Left lung (tissue), 10 donors: ENCODE measurements around the gene XIRP2. TPM values are rescaled to one million over a fixed set of nuclear protein-coding genes. Genes with fewer than 3 reads are reported as not detected.
"Not testable (repeated sequence)": the region's sequence is repeated elsewhere in the genome, so short reads cannot be mapped to it uniquely, and the experiment has no call there.

Experiments
- ATAC-seq: fragments of 200-7000 bp; cut with Tn5 transposase; one replicate; pipeline ENCODE4 v1.9.1; 2020; ENCODE audit warnings: moderate library complexity
- DNase-seq, 4 donors: peaks; one replicate each; pipeline ENCODE4 v3.0.0-alpha.2; 2013 to 2020
- H3K27ac ChIP-seq, 2 donors: fragments of 200-600 bp; sonication (generic) in 1 of 2; one replicate each; pipeline versions ENCODE4 v1.5.0 to v1.8.0; 2020 to 2021
- H3K27me3 ChIP-seq, 2 donors: fragments of 200-600 bp; sonication (generic) in 1 of 2; one replicate each; pipeline versions ENCODE4 v1.5.0 to v1.8.0; 2020 to 2021
- H3K36me3 ChIP-seq, 2 donors: fragments of 200-600 bp; sonication (generic) in 1 of 2; one replicate each; pipeline versions ENCODE4 v1.5.0 to v1.8.0; 2020 to 2021
- H3K4me1 ChIP-seq, 2 donors: fragments of 200-600 bp; one replicate each; pipeline ENCODE4 v1.8.0; 2021
- H3K4me3 ChIP-seq, 2 donors: fragments of 200-600 bp; sonication (generic) in 1 of 2; one replicate each; pipeline versions ENCODE4 v1.5.0 to v1.8.0; 2020 to 2021; ENCODE audit warnings: mild to moderate bottlenecking in 1 of 2
- H3K9me3 ChIP-seq, 2 donors: fragments of 200-600 bp; sonication (generic) in 1 of 2; one replicate each; pipeline versions ENCODE4 v1.5.0 to v1.8.0; 2020 to 2021
- CTCF ChIP-seq, 2 donors: fragments of 200-600 bp; sonication (generic) in 1 of 2; IDR thresholded peaks; one replicate each; pipeline versions ENCODE4 v1.5.0 to v1.8.0; 2021; ENCODE audit warnings: antibody characterized with exemption in 2 of 2
- intact Hi-C, 2 donors: fragments of 100-400 bp; cut with DNase I; formaldehyde crosslinking; loops; one replicate each; pipeline versions ENCODE4 v1.11.2 to v1.14.2; 2022
- polyA plus RNA-seq, 6 donors: library from polyadenylated mRNA; unstranded; fragments of 120-200 nt; gene quantifications; one replicate each; pipeline ENCODE4 v1.2.1, GENCODE V29; 2013; ENCODE audit not compliant: insufficient read length in 6 of 6
- total RNA-seq, 2 donors: library from RNA; stranded (reverse); fragmentation: NEBNext Ultra II Directional; extraction: Animal tissue kit (Norgen Biotek cat#: 25700); gene quantifications; one replicate each; pipeline ENCODE4 v1.2.1, GENCODE V29; 2021
- donor health status: DM: no; HTN: yes; CAD: no.
- donor health status: DM: no; HTN: no; CAD: no.

The XIRP2 gene
- total and polyA plus RNA-seq, 8 donors = 0.08 to 0.37 (median 0.27) TPM

GRCh38 chr2:167264380-167264779, 376.1 kb downstream of the XIRP2 start:
- intact Hi-C loops = no loop called here
- peak; percentile 44 for ATAC-seq
- no peak overlapping the region for H3K4me3 ChIP-seq
- H3K9me3 ChIP-seq = peaks cover 0 to 11% of the 10 kb centered on the region in 2 donors
- peak in 1 of 4 donors; percentile 14 for DNase-seq
- H3K27ac ChIP-seq = no peak overlapping the region
- no peaks in the 10 kb centered on the region for H3K27me3 ChIP-seq
- H3K4me1 ChIP-seq = no peaks in the 10 kb centered on the region
- TF ChIP-seq CTCF (IDR thresholded peaks at IDR 0.05) = no peak
- H3K36me3 ChIP-seq = no peaks in the 10 kb centered on the region

- no peak overlapping the region for H3K27ac ChIP-seq
- ATAC-seq (no peak), DNase-seq (no peak)
- intact Hi-C loops = no loop called here
- no peak overlapping the region for H3K4me3 ChIP-seq
- H3K9me3 ChIP-seq = peaks cover 0 to 11% of the 10 kb centered on the region in 2 donors
- H3K36me3 ChIP-seq = no peaks in the 10 kb centered on the region
- TF ChIP-seq CTCF (IDR thresholded peaks at IDR 0.05) = no peak
- H3K27me3 ChIP-seq = no peaks in the 10 kb centered on the region
- H3K4me1 ChIP-seq = no peaks in the 10 kb centered on the region
Measured at GRCh38 chr2:167265004-167265403, 376.7 kb downstream of the XIRP2 start.

GRCh38 chr2:167265722-167266121, 377.4 kb downstream of the XIRP2 start:
- H3K4me1 ChIP-seq = no peaks in the 10 kb centered on the region
- H3K4me3 ChIP-seq = no peak overlapping the region
- intact Hi-C loops = no loop called here
- H3K27ac ChIP-seq = no peak overlapping the region
- H3K36me3 ChIP-seq = no peaks in the 10 kb centered on the region
- ATAC-seq = no peak
- peaks cover 0 to 11% of the 10 kb centered on the region in 2 donors for H3K9me3 ChIP-seq
- DNase-seq = no peak
- no peaks in the 10 kb centered on the region for H3K27me3 ChIP-seq
- TF ChIP-seq CTCF (IDR thresholded peaks at IDR 0.05) = no peak

- H3K36me3 ChIP-seq, intact Hi-C loops, H3K27ac ChIP-seq, ATAC-seq, H3K27me3 ChIP-seq, H3K4me3 ChIP-seq, H3K4me1 ChIP-seq, DNase-seq: not testable (repeated sequence)
- peaks cover 0 to 11% of the 10 kb centered on the region in 2 donors for H3K9me3 ChIP-seq
Measured at GRCh38 chr2:167268245-167268644, 380.0 kb downstream of the XIRP2 start.

- no peak for TF ChIP-seq CTCF (IDR thresholded peaks at IDR 0.05)
- peaks cover 0 to 11% of the 10 kb centered on the region in 2 donors for H3K9me3 ChIP-seq
- DNase-seq = no peak
- no peaks in the 10 kb centered on the region for H3K36me3 ChIP-seq
- H3K4me1 ChIP-seq = no peaks in the 10 kb centered on the region
- ATAC-seq = no peak
- no peak overlapping the region for H3K4me3 ChIP-seq
- no peaks in the 10 kb centered on the region for H3K27me3 ChIP-seq
- no peak overlapping the region for H3K27ac ChIP-seq
- intact Hi-C loops = no loop called here
Measured at GRCh38 chr2:167271932-167272331, 383.7 kb downstream of the XIRP2 start.

- no peaks in the 10 kb centered on the region for H3K9me3 ChIP-seq
- no peaks in the 10 kb centered on the region for H3K36me3 ChIP-seq
- no peak overlapping the region for H3K27ac ChIP-seq
- H3K4me1 ChIP-seq = no peaks in the 10 kb centered on the region
- no peak for TF ChIP-seq CTCF (IDR thresholded peaks at IDR 0.05)
- no peaks in the 10 kb centered on the region for H3K27me3 ChIP-seq
- intact Hi-C loops = no loop called here
- ATAC-seq (no peak), DNase-seq (no peak)
- no peak overlapping the region for H3K4me3 ChIP-seq
Measured at GRCh38 chr2:167275046-167275445, 386.8 kb downstream of the XIRP2 start.
